Stimulated activated CD4-positive, alpha-beta T cell treated with anti-CD3 and anti-CD28 coated beads, Interleukin-12 subunit alpha, Interleukin-12 subunit beta, amount 100 ng/mL, for 48 hours (primary cell): ENCODE data around the gene L3MBTL2.

Source experiments
- DNase-seq, 3 donors: peaks; one replicate each; pipeline ENCODE4 v3.0.0-alpha.2; 2020; ENCODE audit warnings: low read depth in 2 of 3, low spot score in 1 of 3

Gene L3MBTL2

GRCh38 chr22:41206719-41207118 is 1.6 kb downstream of the L3MBTL2 start:
- DNase-seq: no peak

- no peak for DNase-seq
Measured at GRCh38 chr22:41215409-41215808, 10.3 kb downstream of the L3MBTL2 start.

GRCh38 chr22:41215926-41216325 is 10.8 kb downstream of the L3MBTL2 start:
- DNase-seq: no peak

GRCh38 chr22:41216984-41217383 is 11.9 kb downstream of the L3MBTL2 start:
- no peak for DNase-seq

- DNase-seq: peak in 1 of 3 donors; percentile 26
Measured at GRCh38 chr22:41217553-41218157, 12.5 kb downstream of the L3MBTL2 start.

- no peak for DNase-seq
Measured at GRCh38 chr22:41222846-41223507, 17.9 kb downstream of the L3MBTL2 start.

- no peak for DNase-seq
Measured at GRCh38 chr22:41223535-41223934, 18.4 kb downstream of the L3MBTL2 start.

- no peak for DNase-seq
Measured at GRCh38 chr22:41226723-41227655, 21.9 kb downstream of the L3MBTL2 start.

- DNase-seq: no peak
Measured at GRCh38 chr22:41229215-41229614, 24.1 kb downstream of the L3MBTL2 start.

- DNase-seq: no peak
Measured at GRCh38 chr22:41229730-41230400, 24.8 kb downstream of the L3MBTL2 start.

GRCh38 chr22:41230401-41230785 is 25.3 kb downstream of the L3MBTL2 start:
- DNase-seq: no peak

- DNase-seq: no peak
Measured at GRCh38 chr22:41231369-41231768, 26.3 kb downstream of the L3MBTL2 start.

- DNase-seq: no peak
Measured at GRCh38 chr22:41234815-41235695, 29.9 kb downstream of the L3MBTL2 start.

- no peak for DNase-seq
Measured at GRCh38 chr22:41237036-41237706, 32.1 kb downstream of the L3MBTL2 start.

- DNase-seq: peak; percentile 61 to 72 (median 69)
Measured at GRCh38 chr22:41237707-41238569, 32.8 kb downstream of the L3MBTL2 start.

- no peak for DNase-seq
Measured at GRCh38 chr22:41238570-41239442, 33.7 kb downstream of the L3MBTL2 start.

- no peak for DNase-seq
Measured at GRCh38 chr22:41239443-41240128, 34.5 kb downstream of the L3MBTL2 start.
